HG03025 (cell line): ENCODE data around the gene CCDC91.
A peak's percentile ranks its signal among the peaks of the same experiment; 100 is the strongest.

Experiments used
- ATAC-seq: cut with Tn5 transposase; IDR thresholded peaks from one replicate; pipeline ENCODE4 v1.9.1; 2021; ENCODE audit warnings: mild to moderate bottlenecking, moderate library complexity; ENCODE audit not compliant: unreplicated experiment, low FRiP score

Gene CCDC91

GRCh38 chr12:28507867-28508266 lies 317.6 kb downstream of the CCDC91 start:
- no peak for ATAC-seq

- no peak for ATAC-seq
Measured at GRCh38 chr12:28512406-28512805, 322.1 kb downstream of the CCDC91 start.

GRCh38 chr12:28512876-28513275 lies 322.6 kb downstream of the CCDC91 start:
- ATAC-seq, result no peak

- ATAC-seq, result no peak
Measured at GRCh38 chr12:28513983-28514382, 323.7 kb downstream of the CCDC91 start.

GRCh38 chr12:28517101-28517500 lies 326.8 kb downstream of the CCDC91 start:
- no peak for ATAC-seq

- ATAC-seq, result no peak
Measured at GRCh38 chr12:28527631-28528249, 337.5 kb downstream of the CCDC91 start.

GRCh38 chr12:28535216-28535615 lies 345.0 kb downstream of the CCDC91 start:
- no peak for ATAC-seq

GRCh38 chr12:28536088-28536487 lies 345.8 kb downstream of the CCDC91 start:
- no peak for ATAC-seq

- ATAC-seq, result no peak
Measured at GRCh38 chr12:28537474-28537873, 347.2 kb downstream of the CCDC91 start.

- no peak for ATAC-seq
Measured at GRCh38 chr12:28539691-28540323, 349.6 kb downstream of the CCDC91 start.

GRCh38 chr12:28540324-28540714 lies 350.1 kb downstream of the CCDC91 start:
- ATAC-seq, result no peak

- ATAC-seq, result peak; percentile 66
Measured at GRCh38 chr12:28543021-28543890, 353.0 kb downstream of the CCDC91 start.

GRCh38 chr12:28550757-28551704 lies 360.8 kb downstream of the CCDC91 start:
- no peak for ATAC-seq

GRCh38 chr12:28552251-28552970 lies 362.2 kb downstream of the CCDC91 start:
- ATAC-seq, result no peak

GRCh38 chr12:28555748-28556147 lies 365.5 kb downstream of the CCDC91 start:
- no peak for ATAC-seq

- ATAC-seq, result no peak
Measured at GRCh38 chr12:28558250-28558649, 368.0 kb downstream of the CCDC91 start.

GRCh38 chr12:28563286-28563685 lies 373.0 kb downstream of the CCDC91 start:
- ATAC-seq, result no peak

GRCh38 chr12:28563936-28564335 lies 373.7 kb downstream of the CCDC91 start:
- ATAC-seq, result no peak

- no peak for ATAC-seq
Measured at GRCh38 chr12:28568118-28568517, 377.9 kb downstream of the CCDC91 start.

- no peak for ATAC-seq
Measured at GRCh38 chr12:28568704-28569103, 378.4 kb downstream of the CCDC91 start.
